ENCODE results near the gene FBN2.

DNA sequence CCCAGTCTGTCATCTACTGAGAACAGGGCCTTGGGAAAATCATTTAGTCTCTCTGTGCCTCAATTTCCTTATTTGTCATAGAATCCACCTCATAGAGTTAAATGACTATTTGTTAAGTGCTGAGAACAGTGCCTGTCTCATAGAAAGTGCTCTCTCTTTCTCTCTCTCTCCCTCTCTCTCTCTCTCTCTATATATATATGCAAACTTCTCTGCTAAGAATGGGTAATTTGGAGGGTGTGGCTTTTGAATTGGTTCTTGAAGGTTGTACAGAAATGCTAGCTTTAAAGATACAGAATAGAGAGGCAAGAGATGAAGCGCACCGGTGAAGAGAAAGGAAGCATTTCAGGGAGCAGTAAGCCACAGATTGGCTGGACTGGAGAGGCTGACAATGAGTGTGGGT, 197.4 kb downstream of the FBN2 start:
- TF ChIP-seq RFX5 (IDR thresholded peaks at IDR 0.05; ENCODE audit: low read depth, low read length) = no peak
- TF ChIP-seq, protein P1, sequence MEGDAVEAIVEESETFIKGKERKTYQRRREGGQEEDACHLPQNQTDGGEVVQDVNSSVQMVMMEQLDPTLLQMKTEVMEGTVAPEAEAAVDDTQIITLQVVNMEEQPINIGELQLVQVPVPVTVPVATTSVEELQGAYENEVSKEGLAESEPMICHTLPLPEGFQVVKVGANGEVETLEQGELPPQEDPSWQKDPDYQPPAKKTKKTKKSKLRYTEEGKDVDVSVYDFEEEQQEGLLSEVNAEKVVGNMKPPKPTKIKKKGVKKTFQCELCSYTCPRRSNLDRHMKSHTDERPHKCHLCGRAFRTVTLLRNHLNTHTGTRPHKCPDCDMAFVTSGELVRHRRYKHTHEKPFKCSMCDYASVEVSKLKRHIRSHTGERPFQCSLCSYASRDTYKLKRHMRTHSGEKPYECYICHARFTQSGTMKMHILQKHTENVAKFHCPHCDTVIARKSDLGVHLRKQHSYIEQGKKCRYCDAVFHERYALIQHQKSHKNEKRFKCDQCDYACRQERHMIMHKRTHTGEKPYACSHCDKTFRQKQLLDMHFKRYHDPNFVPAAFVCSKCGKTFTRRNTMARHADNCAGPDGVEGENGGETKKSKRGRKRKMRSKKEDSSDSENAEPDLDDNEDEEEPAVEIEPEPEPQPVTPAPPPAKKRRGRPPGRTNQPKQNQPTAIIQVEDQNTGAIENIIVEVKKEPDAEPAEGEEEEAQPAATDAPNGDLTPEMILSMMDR (conservative IDR thresholded peaks at IDR 0.05; ENCODE audit: low read depth, low read length) = no peak
- TF ChIP-seq POLR2A (IDR thresholded peaks at IDR 0.05; ENCODE audit: low read depth, low read length) = no peak
